GM18868 (cell line): ENCODE data around the gene ZSWIM2.
"Not testable (repeated sequence)": the region's sequence is repeated elsewhere in the genome, so short reads cannot be mapped to it uniquely, and the experiment has no call there.

Experiments used
- ATAC-seq: cut with Tn5 transposase; IDR thresholded peaks from one replicate; pipeline ENCODE4 v1.9.1; 2021; ENCODE audit warnings: mild to moderate bottlenecking, moderate library complexity; ENCODE audit not compliant: unreplicated experiment

The ZSWIM2 gene

DNA sequence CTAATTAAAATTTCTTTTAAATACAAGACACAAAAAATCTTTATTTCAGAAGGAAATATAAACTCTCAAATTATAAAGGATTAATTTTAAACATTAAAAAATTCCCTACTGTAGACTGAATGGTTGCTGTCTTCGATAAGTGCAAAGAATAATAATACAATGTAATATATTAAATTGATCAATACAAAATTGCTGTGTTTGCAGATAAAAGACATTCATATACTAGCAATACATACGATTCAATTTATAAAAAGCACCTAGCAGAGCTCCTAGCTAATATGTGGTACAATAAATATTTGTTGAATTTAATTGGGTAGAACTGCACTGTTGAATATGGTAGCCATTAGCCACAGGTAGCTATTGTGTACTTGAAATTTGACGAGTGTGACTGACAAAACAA lies 6.6 kb downstream of the ZSWIM2 start:
- ATAC-seq = no peak

- no peak for ATAC-seq
These were observed 7.0 kb downstream of the ZSWIM2 start for GRCh38 chr2:186841940-186842339.

DNA sequence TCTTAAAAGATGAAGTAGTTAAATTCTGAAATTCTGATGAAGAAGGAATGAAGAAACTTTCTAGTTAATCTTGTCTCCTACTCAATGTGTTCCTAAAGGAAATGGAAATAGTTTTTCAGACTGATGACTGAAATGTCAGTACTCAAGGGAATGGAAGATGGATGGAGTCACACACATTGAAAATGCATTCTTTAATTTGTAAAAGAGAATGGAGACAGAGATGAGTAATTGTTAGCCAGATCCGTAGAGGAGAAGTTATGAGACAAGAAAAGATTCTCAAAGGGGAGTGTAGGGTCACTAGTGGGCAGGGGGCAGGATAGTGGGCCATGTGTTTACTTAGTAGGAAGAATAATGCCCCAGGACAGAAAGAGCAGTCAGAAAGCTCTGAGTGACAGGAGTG lies 13.3 kb downstream of the ZSWIM2 start:
- ATAC-seq = no peak

GRCh38 chr2:186827862-186828492 lies 21.0 kb downstream of the ZSWIM2 start:
- ATAC-seq = no peak

- ATAC-seq = no peak
These were observed 21.6 kb downstream of the ZSWIM2 start for GRCh38 chr2:186827411-186827810.

- no peak for ATAC-seq
These were observed 26.6 kb downstream of the ZSWIM2 start for GRCh38 chr2:186822323-186822722.

- no peak for ATAC-seq
These were observed 28.7 kb downstream of the ZSWIM2 start for GRCh38 chr2:186820303-186820702.

DNA sequence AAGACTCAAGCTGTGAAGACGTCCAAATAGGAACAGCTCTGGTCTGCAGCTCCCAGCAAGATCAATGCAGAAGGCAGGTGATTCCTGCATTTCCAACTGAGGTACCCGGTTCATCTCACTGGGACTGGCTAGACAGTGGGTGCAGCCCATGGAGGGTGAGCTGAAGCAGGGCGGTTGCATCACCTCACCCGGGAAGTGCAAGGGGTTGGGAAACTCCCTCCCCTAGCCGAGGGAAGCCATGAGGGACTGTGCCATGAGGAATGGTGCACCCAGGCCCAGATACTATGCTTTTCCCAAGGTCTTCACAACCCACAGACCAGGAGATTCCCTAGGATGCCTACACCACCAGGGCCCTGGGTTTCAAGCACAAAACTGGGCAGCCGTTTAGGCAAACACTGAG lies 37.2 kb downstream of the ZSWIM2 start:
- not testable (repeated sequence) for ATAC-seq

GRCh38 chr2:186806591-186806990 lies 42.4 kb downstream of the ZSWIM2 start:
- ATAC-seq = no peak

DNA sequence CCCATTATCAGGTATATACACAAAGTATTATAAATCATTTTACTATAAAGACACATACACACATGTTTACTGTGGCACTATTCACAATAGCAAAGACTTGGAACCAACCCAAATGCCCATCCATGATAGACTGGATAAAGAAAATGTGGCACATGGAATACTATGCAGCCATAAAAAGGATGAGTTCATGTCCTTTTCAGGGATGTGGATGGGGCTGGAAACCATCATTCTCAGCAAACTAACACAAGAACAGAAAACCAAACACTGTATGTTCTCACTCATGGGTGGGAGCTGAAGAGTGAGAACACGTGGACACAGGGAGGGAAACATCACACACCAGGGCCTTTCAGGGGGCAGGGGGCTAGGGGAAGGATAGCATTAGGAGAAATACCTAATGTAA lies 50.4 kb downstream of the ZSWIM2 start:
- ATAC-seq = not testable (repeated sequence)

GRCh38 chr2:186784930-186785329 lies 64.0 kb downstream of the ZSWIM2 start:
- ATAC-seq = no peak

GRCh38 chr2:186783254-186783653 lies 65.7 kb downstream of the ZSWIM2 start:
- ATAC-seq = no peak

- ATAC-seq = peak; percentile 76
These were observed 68.2 kb downstream of the ZSWIM2 start for GRCh38 chr2:186780701-186781316.
